Mesodermal cell (in vitro differentiated cells): ENCODE results near the gene TTLL13.
"Not testable (repeated sequence)": the region's sequence is repeated elsewhere in the genome, so short reads cannot be mapped to it uniquely, and the experiment has no call there.

ENCODE experiments used
- H3K27ac ChIP-seq: 2 replicates; pipeline ENCODE4 v1.7.0; 2013; ENCODE audit warnings: mild to moderate bottlenecking, low read depth, low read length, moderate library complexity; ENCODE audit not compliant: severe bottlenecking
- H3K36me3 ChIP-seq: 2 replicates; pipeline ENCODE4 v1.7.1; 2013; ENCODE audit warnings: mild to moderate bottlenecking, low read length, moderate library complexity; ENCODE audit not compliant: control insufficient read depth, insufficient read depth
- H3K4me1 ChIP-seq: one replicate; pipeline ENCODE4 v1.7.1; 2013; ENCODE audit warnings: mild to moderate bottlenecking, low read length; ENCODE audit not compliant: insufficient read depth, control insufficient read depth, poor library complexity, severe bottlenecking
- H3K4me3 ChIP-seq: 2 replicates; pipeline ENCODE4 v1.7.0; 2013; ENCODE audit warnings: low read length, control low read depth, mild to moderate bottlenecking; ENCODE audit not compliant: insufficient read depth, poor library complexity, severe bottlenecking; ENCODE audit errors: extremely low read depth
- H3K9me3 ChIP-seq: 2 replicates; pipeline ENCODE4 v1.7.1; 2013; ENCODE audit warnings: mild to moderate bottlenecking, low read length, moderate library complexity; ENCODE audit not compliant: control insufficient read depth
- WGBS, 2 experiments: methylation state at CpG; one replicate each; pipeline ENCODE4 v1.1.5; 2013; ENCODE audit warnings: missing lambda C conversion rate in 2 of 2; ENCODE audit not compliant: insufficient coverage in 2 of 2; 5-methylcytosine and 5-hydroxymethylcytosine counted together

The TTLL13 gene

DNA sequence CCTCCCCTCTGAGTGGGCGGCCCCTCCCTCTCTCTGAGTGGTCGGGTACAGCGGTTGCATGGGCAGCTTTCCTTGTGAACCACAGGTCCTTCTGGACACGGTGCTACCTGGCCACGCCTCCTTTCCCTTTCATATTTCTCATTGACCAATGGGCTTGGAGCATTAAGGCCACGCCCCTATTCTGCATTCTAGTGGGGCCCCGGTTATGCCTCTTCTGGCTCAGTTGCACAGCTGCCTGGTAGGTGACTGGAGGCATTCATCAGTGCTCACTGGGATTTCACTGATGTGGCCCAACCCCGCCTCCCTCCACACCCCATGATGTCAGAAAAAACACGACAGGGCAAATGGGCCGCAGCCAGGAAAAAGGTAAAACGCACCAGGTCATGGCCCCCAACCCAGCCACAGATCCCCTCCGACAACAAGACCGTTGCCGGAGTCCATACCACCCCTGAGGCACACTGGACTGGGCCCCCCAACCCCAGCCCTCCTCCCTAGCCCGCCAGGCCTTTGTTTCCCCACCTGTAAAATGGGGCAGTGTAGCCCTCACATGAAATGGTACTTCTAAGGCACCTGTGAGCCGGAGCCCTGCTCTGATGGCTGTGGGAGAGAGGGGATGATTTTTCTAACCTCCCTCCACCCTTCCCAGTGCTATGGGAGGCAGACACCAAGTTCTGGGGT is 42.5 kb downstream of the TTLL13 start:
- Histone ChIP-seq H3K4me3 (no peak overlapping the region), H3K27ac (no peak overlapping the region), H3K9me3 (no peaks in the 10 kb centered on the region), H3K36me3 (no peaks in the 10 kb centered on the region), H3K4me1 (no peaks in the 10 kb centered on the region)
- WGBS, 2 experiments = 93 to 95% methylated on average over 9 to 12 of the region's 16 CpGs

DNA sequence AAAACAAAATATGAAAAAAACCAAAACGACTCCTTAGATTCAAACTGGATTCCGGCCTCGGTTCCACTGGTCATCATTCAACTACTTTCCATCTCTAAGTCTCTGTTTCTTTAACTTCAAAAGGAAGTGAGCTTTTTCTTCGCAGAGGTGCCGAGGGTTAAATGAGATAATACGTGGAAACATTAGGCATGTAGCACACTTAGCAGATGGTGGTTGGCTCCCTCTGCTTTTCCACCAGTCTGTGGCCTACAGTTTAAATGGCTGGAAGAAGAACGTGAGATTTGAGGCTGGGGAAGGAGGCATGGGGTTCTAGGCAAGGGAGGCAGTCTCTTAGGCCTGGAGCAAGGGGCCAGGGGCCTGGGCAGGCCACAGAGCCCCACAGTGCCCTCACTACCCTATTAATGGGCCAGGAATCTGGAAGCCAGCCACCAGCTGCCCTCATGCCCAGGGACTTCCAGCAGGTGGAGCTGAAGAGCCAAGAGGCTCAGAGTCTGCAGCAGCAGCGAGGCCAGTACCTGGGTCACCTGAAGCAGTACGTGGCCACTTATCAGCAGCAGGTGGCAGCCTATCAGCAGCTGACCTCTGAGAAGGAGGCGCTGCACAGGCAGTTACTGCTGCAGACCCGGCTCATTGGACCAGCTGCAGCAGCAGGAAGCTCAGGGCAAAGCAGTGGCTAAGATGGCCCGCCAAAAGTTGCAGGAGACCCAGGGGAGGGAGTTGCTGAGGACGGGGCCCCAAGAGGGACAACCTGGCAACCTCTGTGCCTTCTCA is 43.9 kb downstream of the TTLL13 start:
- 58% methylated on average over 7 to 13 of the region's 13 CpGs for WGBS, 2 experiments
- H3K4me3 ChIP-seq, H3K9me3 ChIP-seq, H3K4me1 ChIP-seq, H3K36me3 ChIP-seq, H3K27ac ChIP-seq: not testable (repeated sequence)

- Histone ChIP-seq H3K27ac (no peak overlapping the region), H3K9me3 (no peaks in the 10 kb centered on the region), H3K4me1 (no peaks in the 10 kb centered on the region), H3K36me3 (no peaks in the 10 kb centered on the region), H3K4me3 (no peak overlapping the region)
- WGBS, 2 experiments = 77 to 100% methylated on average over 3 to 4 of the region's 6 CpGs
These were observed 44.8 kb downstream of the TTLL13 start for GRCh38 chr15:90294159-90294558.

DNA sequence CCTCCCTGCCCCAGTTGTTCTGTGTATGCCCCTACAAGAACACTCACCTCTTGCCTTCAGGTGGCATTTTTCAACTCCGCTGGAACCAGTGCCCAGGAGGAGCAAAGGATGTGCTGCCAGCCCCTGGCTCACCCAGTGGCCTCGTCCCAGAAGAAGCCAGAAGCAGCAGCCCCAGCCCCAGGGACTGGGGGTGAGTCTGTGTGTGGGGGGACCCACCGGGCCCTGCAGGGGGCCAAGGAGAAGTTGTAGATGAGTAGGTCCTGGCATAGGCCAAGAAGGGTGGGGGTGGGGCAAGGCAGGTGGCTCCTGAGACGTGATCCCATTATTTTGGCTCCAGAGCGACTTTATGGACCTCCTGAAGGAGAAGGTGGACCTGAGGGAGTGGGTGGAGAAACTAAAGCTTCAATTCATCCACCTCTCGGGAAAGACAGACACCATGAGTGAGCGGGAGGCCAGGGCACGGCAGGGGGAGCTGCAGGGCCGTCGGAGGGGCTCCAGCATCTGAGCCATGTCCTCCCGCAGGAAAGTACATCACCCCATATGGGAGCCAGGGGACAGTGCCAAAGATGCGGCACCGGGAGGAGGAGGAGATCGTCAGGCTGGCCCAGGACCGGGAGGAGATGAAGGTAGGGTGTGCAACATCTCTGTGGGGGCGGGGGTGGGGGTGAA is 45.4 kb downstream of the TTLL13 start:
- no peaks in the 10 kb centered on the region for H3K36me3 ChIP-seq
- no peaks in the 10 kb centered on the region for H3K4me1 ChIP-seq
- no peak overlapping the region for H3K4me3 ChIP-seq
- 59 to 86% methylated on average over 10 to 12 of the region's 16 CpGs for WGBS, 2 experiments
- H3K9me3 ChIP-seq = no peaks in the 10 kb centered on the region
- no peak overlapping the region for H3K27ac ChIP-seq

GRCh38 chr15:90295270-90295648 is 45.9 kb downstream of the TTLL13 start:
- Histone ChIP-seq H3K4me1 (no peaks in the 10 kb centered on the region), H3K9me3 (no peaks in the 10 kb centered on the region), H3K27ac (no peak overlapping the region), H3K4me3 (no peak overlapping the region), H3K36me3 (no peaks in the 10 kb centered on the region)
- WGBS, 2 experiments = 83 to 85% methylated on average over 8 to 9 of the region's 10 CpGs

GRCh38 chr15:90296316-90296884 is 47.0 kb downstream of the TTLL13 start:
- H3K9me3 ChIP-seq, H3K4me3 ChIP-seq, H3K36me3 ChIP-seq, H3K27ac ChIP-seq, H3K4me1 ChIP-seq: not testable (repeated sequence)
- 79 to 86% methylated on average over 2 of the region's 4 CpGs for WGBS, 2 experiments

GRCh38 chr15:90297021-90297420 is 47.7 kb downstream of the TTLL13 start:
- 95 to 100% methylated on average over 1 to 3 of the region's 4 CpGs for WGBS, 2 experiments
- no peaks in the 10 kb centered on the region for H3K9me3 ChIP-seq
- H3K4me3 ChIP-seq = no peak overlapping the region
- H3K27ac ChIP-seq = no peak overlapping the region
- H3K36me3 ChIP-seq = no peaks in the 10 kb centered on the region
- H3K4me1 ChIP-seq = no peaks in the 10 kb centered on the region

GRCh38 chr15:90300541-90300940 is 51.2 kb downstream of the TTLL13 start:
- Histone ChIP-seq H3K4me1 (no peaks in the 10 kb centered on the region), H3K4me3 (no peak overlapping the region), H3K36me3 (no peaks in the 10 kb centered on the region), H3K27ac (no peak overlapping the region), H3K9me3 (no peaks in the 10 kb centered on the region)
- 100% methylated on average over 4 to 5 of the region's 9 CpGs for WGBS, 2 experiments

- WGBS, 2 experiments = 64 to 69% methylated on average over 14 to 21 of the region's 21 CpGs
- Histone ChIP-seq H3K4me1 (no peaks in the 10 kb centered on the region), H3K27ac (no peak overlapping the region), H3K4me3 (no peak overlapping the region), H3K36me3 (no peaks in the 10 kb centered on the region), H3K9me3 (no peaks in the 10 kb centered on the region)
These were observed 51.8 kb downstream of the TTLL13 start for GRCh38 chr15:90300988-90301706.

DNA sequence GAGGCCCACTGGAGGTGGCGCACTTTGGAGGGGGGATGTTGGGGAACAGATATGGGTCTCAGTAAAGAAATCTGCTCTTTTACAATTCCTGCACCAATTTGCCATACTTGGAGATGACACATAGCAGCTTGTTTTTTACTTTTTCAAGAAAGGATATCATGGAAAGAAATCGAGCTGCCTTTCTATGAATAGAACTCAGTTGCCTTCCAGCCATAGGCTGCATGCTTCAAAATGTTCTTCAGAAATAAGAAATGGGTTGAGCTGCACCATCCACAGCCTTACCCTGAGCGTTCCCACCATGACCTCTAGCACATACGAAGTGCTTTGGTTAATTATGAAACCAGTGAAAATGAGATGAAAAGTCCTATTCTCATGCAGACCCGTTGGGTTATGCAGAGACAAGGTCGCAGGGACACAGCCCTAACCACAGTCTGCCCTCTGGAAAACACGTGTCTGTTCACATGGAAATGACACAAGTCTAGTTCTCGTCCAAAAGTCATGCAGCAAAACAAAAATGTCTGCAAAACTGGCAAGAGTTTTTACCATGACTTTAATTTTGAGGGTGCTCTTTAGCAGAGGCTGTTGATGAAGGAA is 52.4 kb downstream of the TTLL13 start:
- H3K4me1 ChIP-seq = no peaks in the 10 kb centered on the region
- no peak overlapping the region for H3K4me3 ChIP-seq
- H3K36me3 ChIP-seq = no peaks in the 10 kb centered on the region
- WGBS, 2 experiments = 91 to 92% methylated on average over 5 to 6 of the region's 8 CpGs
- H3K27ac ChIP-seq = no peak overlapping the region
- H3K9me3 ChIP-seq = no peaks in the 10 kb centered on the region
